Measurements from ENCODE around the gene CHRNB2. TPM values are rescaled to one million over a fixed set of nuclear protein-coding genes. Genes with fewer than 3 reads are reported as not detected.
A peak's percentile ranks its signal among the peaks of the same experiment; 100 is the strongest.

CHRNB2 gene
- total RNA-seq, 4 donors from 2014 or later, result 0.08 to 0.52 (median 0.26) TPM

GRCh38 chr1:154593390-154593789, 25.8 kb downstream of the CHRNB2 start:
- H3K4me3 ChIP-seq (ENCODE audit: low read depth, poor library complexity, severe bottlenecking), result no peak overlapping the region
- TF ChIP-seq POLR2A (IDR thresholded peaks at IDR 0.05) (no peak), CTCF (IDR thresholded peaks at IDR 0.05) (no peak)
- no peak for DNase-seq (ENCODE audit: low spot score in 2 of 2)
- intact Hi-C loops (cut with DNase I; ENCODE audit: low total_unique reads), result no loop called here

- 88% methylated on average over 7 of the region's 7 CpGs for WGBS, 2 donors
- intact Hi-C loops (cut with DNase I; ENCODE audit: low total_unique reads), result no loop called here
- DNase-seq (ENCODE audit: low spot score in 2 of 2), result no peak
- TF ChIP-seq POLR2A (IDR thresholded peaks at IDR 0.05) (no peak), CTCF (IDR thresholded peaks at IDR 0.05) (no peak)
- H3K4me3 ChIP-seq (ENCODE audit: low read depth, poor library complexity, severe bottlenecking), result no peak overlapping the region
These were observed 27.2 kb downstream of the CHRNB2 start for GRCh38 chr1:154594811-154595210.

- TF ChIP-seq CTCF (IDR thresholded peaks at IDR 0.05), result no peak
- TF ChIP-seq POLR2A (IDR thresholded peaks at IDR 0.05), result no peak
- DNase-seq (ENCODE audit: low spot score in 2 of 2), result no peak
- intact Hi-C loops (cut with DNase I; ENCODE audit: low total_unique reads), result no loop called here
- 86 to 87% methylated on average over 1 of the region's 1 CpG for WGBS, 2 donors
- no peak overlapping the region for H3K4me3 ChIP-seq (ENCODE audit: low read depth, poor library complexity, severe bottlenecking)
These were observed 28.0 kb downstream of the CHRNB2 start for GRCh38 chr1:154595621-154596020.

GRCh38 chr1:154598871-154599635, 31.5 kb downstream of the CHRNB2 start:
- DNase-seq (ENCODE audit: low spot score in 2 of 2), result peak in 1 of 2 donors; percentile 10
- 59 to 70% methylated on average over 3 of the region's 3 CpGs for WGBS, 2 donors
- TF ChIP-seq CTCF (IDR thresholded peaks at IDR 0.05), result no peak
- TF ChIP-seq POLR2A (IDR thresholded peaks at IDR 0.05), result no peak
- no peak overlapping the region for H3K4me3 ChIP-seq (ENCODE audit: low read depth, poor library complexity, severe bottlenecking)
- intact Hi-C loops (cut with DNase I; ENCODE audit: low total_unique reads), result no loop called here

GRCh38 chr1:154599658-154600057, 32.1 kb downstream of the CHRNB2 start:
- no peak overlapping the region for H3K4me3 ChIP-seq (ENCODE audit: low read depth, poor library complexity, severe bottlenecking)
- intact Hi-C loops (cut with DNase I; ENCODE audit: low total_unique reads), result no loop called here
- TF ChIP-seq CTCF (IDR thresholded peaks at IDR 0.05), result no peak
- DNase-seq (ENCODE audit: low spot score in 2 of 2), result peak in 1 of 2 donors; percentile 43
- WGBS, 2 donors, result 76 to 88% methylated on average over 3 of the region's 3 CpGs

GRCh38 chr1:154603317-154603716, 35.7 kb downstream of the CHRNB2 start:
- TF ChIP-seq CTCF (IDR thresholded peaks at IDR 0.05), result no peak
- TF ChIP-seq POLR2A (IDR thresholded peaks at IDR 0.05), result no peak
- peak in 1 of 2 donors; percentile 75 for DNase-seq (ENCODE audit: low spot score in 2 of 2)
- WGBS, 2 donors, result 57 to 64% methylated on average over 2 of the region's 2 CpGs
- intact Hi-C loops (cut with DNase I; ENCODE audit: low total_unique reads), result no loop called here
- no peak overlapping the region for H3K4me3 ChIP-seq (ENCODE audit: low read depth, poor library complexity, severe bottlenecking)

Measured in lower leg skin (tissue), 4 donors.